ENCODE data around the gene SAMD4A.

DNA sequence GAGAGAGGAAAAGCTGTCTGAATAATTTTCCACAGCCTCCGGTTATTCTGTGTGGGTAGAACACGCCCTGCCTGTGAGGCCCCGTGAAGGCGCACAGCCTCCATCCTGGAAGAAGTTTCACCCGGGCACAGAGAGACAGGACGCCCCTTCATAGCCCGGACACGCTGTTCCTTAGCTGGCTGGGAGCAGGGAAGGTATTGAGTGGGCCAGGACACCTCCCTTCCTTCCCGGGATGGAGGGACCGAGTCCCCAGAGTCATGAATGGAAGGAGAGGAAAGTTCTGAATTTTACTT is 200.2 kb downstream of the SAMD4A start:
- no peak for TF ChIP-seq POLR2A (IDR thresholded peaks at IDR 0.05)
- TF ChIP-seq, protein P1, sequence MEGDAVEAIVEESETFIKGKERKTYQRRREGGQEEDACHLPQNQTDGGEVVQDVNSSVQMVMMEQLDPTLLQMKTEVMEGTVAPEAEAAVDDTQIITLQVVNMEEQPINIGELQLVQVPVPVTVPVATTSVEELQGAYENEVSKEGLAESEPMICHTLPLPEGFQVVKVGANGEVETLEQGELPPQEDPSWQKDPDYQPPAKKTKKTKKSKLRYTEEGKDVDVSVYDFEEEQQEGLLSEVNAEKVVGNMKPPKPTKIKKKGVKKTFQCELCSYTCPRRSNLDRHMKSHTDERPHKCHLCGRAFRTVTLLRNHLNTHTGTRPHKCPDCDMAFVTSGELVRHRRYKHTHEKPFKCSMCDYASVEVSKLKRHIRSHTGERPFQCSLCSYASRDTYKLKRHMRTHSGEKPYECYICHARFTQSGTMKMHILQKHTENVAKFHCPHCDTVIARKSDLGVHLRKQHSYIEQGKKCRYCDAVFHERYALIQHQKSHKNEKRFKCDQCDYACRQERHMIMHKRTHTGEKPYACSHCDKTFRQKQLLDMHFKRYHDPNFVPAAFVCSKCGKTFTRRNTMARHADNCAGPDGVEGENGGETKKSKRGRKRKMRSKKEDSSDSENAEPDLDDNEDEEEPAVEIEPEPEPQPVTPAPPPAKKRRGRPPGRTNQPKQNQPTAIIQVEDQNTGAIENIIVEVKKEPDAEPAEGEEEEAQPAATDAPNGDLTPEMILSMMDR (IDR thresholded peaks at IDR 0.05) = no peak
